Skeletal muscle cell (primary cell): ENCODE results near the gene YWHAG.

ENCODE experiments used
- DNase-seq: peaks from one replicate; pipeline ENCODE4 v3.0.0-alpha.2; 2010; ENCODE audit warnings: low read depth
- H3K4me3 ChIP-seq: 2 replicates; pipeline ENCODE4 v1.5.1; 2011; ENCODE audit warnings: low read depth, mild to moderate bottlenecking, control low read depth, low read length, moderate library complexity

The YWHAG gene

GRCh38 chr7:76282344-76283253 is 76.2 kb downstream of the YWHAG start:
- H3K4me3 ChIP-seq = peak overlapping the region; percentile 35
- DNase-seq = no peak

- no peak for DNase-seq
- H3K4me3 ChIP-seq = peak overlapping the region; percentile 35
These were observed 77.0 kb downstream of the YWHAG start for GRCh38 chr7:76281706-76282343.

- H3K4me3 ChIP-seq = peak overlapping the region; percentile 17
- DNase-seq = no peak
These were observed 77.6 kb downstream of the YWHAG start for GRCh38 chr7:76281006-76281705.

DNA sequence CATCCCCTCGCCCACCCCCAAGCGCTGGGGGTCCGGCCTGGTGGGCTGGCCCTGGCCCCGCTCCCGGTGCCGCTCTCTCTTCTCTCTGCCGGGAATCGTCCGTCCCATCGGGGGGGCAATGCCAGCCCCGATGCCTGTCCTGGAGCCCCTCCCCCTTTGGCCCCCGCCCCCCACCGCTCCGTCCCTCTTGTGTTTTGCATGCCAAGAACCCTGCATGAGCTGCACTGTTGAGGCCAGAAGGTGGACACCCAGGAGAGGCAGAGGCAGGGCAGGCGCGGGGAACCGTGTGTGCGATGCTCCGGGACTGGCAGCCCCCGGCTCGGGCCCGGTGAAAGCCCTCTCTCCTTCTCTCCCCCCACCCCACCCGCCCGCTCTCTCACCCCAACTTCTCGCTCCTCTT is 78.4 kb downstream of the YWHAG start:
- H3K4me3 ChIP-seq = no peak overlapping the region

GRCh38 chr7:76278540-76278939 is 80.3 kb downstream of the YWHAG start:
- H3K4me3 ChIP-seq = no peak overlapping the region
- DNase-seq = no peak

More for the DNA sequence above, 78.4 kb downstream of the YWHAG start:
- no peak for DNase-seq
